ENCODE data around the gene EHD1. TPM values are rescaled to one million over a fixed set of nuclear protein-coding genes. Genes with fewer than 3 reads are reported as not detected.
A peak's percentile ranks its signal among the peaks of the same experiment; 100 is the strongest.

The EHD1 gene
- total RNA-seq, 4 donors from 2014 or later, result 67.9 to 202 (median 116) TPM

- WGBS, 2 donors (ENCODE audit: low coverage in 1 of 2), result 76% methylated on average over 19 of the region's 19 CpGs; no CpG with 5 or more reads in 1 of the 2 donors
- no peak for DNase-seq
- intact Hi-C loops (cut with DNase I; ENCODE audit: low total_unique reads), result loop anchor here (5.0 kb wide), 1 partner anchor 48 kb away; no protein-coding TSS in a partner anchor
- Histone ChIP-seq H3K9me3 (no peaks in the 10 kb centered on the region), H3K4me1 (peaks cover 34 to 79% (median 50%) of the 10 kb centered on the region in 4 donors), H3K36me3 (no peaks in the 10 kb centered on the region), H3K27ac (peak overlapping the region; percentile 66 to 96 (median 94)), H3K4me3 (no peak overlapping the region), H3K27me3 (no peaks in the 10 kb centered on the region)
- in situ Hi-C loops (cut with MboI; ENCODE audit: low pct_ligation_motif_present in 1 of 4, low pct_unique_long_range_greater_than_20kb in 1 of 4, low sequenced_read_pairs in 3 of 4), result loop anchor here (5.0 to 10.0 kb wide), 3 partner anchors 33 to 45 kb away; no protein-coding TSS in a partner anchor
- TF ChIP-seq POLR2A (IDR thresholded peaks at IDR 0.05), result no peak
- TF ChIP-seq POLR2AphosphoS5 (IDR thresholded peaks at IDR 0.05), result no peak
- TF ChIP-seq CTCF (IDR thresholded peaks at IDR 0.05), result no peak
- TF ChIP-seq EP300 (IDR thresholded peaks at IDR 0.05; ENCODE audit: low read depth), result no peak
Observed at GRCh38 chr11:64849598-64850356, 28.6 kb downstream of the EHD1 start.

- TF ChIP-seq POLR2AphosphoS5 (IDR thresholded peaks at IDR 0.05), result peak in 2 of 3 donors; percentile 35 to 71
- peak in 3 of 5 experiments; percentile 18 to 61 (median 24) for TF ChIP-seq CTCF (IDR thresholded peaks at IDR 0.05)
- no peak for TF ChIP-seq EP300 (IDR thresholded peaks at IDR 0.05; ENCODE audit: low read depth)
- TF ChIP-seq POLR2A (IDR thresholded peaks at IDR 0.05), result peak; percentile 40
- Histone ChIP-seq H3K27me3 (no peaks in the 10 kb centered on the region), H3K4me1 (peaks cover 26 to 73% (median 46%) of the 10 kb centered on the region in 4 donors), H3K27ac (peak overlapping the region; percentile 66 to 96 (median 94)), H3K9me3 (no peaks in the 10 kb centered on the region), H3K4me3 (no peak overlapping the region), H3K36me3 (no peaks in the 10 kb centered on the region)
- in situ Hi-C loops (cut with MboI; ENCODE audit: low pct_ligation_motif_present in 1 of 4, low pct_unique_long_range_greater_than_20kb in 1 of 4, low sequenced_read_pairs in 3 of 4), result loop anchor here (5.0 to 10.0 kb wide), 3 partner anchors 33 to 46 kb away; no protein-coding TSS in a partner anchor
- intact Hi-C loops (cut with DNase I; ENCODE audit: low total_unique reads), result loop anchor here (5.0 kb wide), 1 partner anchor 48 kb away; no protein-coding TSS in a partner anchor
- 75% methylated on average over 16 of the region's 16 CpGs; no CpG with 5 or more reads in 1 of the 2 donors for WGBS, 2 donors (ENCODE audit: low coverage in 1 of 2)
- peak; percentile 89 for DNase-seq
Observed at GRCh38 chr11:64848826-64849597, 29.4 kb downstream of the EHD1 start.

GRCh38 chr11:64848214-64848825 is 30.1 kb downstream of the EHD1 start:
- in situ Hi-C loops (cut with MboI; ENCODE audit: low pct_ligation_motif_present in 1 of 4, low pct_unique_long_range_greater_than_20kb in 1 of 4, low sequenced_read_pairs in 3 of 4), result loop anchor here (5.0 to 10.0 kb wide), 3 partner anchors 34 to 46 kb away; no protein-coding TSS in a partner anchor

More at GRCh38 chr11:64848214-64848825, 30.1 kb downstream of the EHD1 start:
- 74% methylated on average over 6 of the region's 6 CpGs; no CpG with 5 or more reads in 1 of the 2 donors for WGBS, 2 donors (ENCODE audit: low coverage in 1 of 2)
- no peaks in the 10 kb centered on the region for H3K9me3 ChIP-seq
- peak overlapping the region; percentile 66 to 96 (median 94) for H3K27ac ChIP-seq
- no peaks in the 10 kb centered on the region for H3K36me3 ChIP-seq
- intact Hi-C loops (cut with DNase I; ENCODE audit: low total_unique reads), result loop anchor here (5.0 kb wide), 1 partner anchor 49 kb away; no protein-coding TSS in a partner anchor
- DNase-seq, result no peak
- H3K27me3 ChIP-seq, result no peaks in the 10 kb centered on the region
- H3K4me1 ChIP-seq, result peaks cover 26 to 67% (median 44%) of the 10 kb centered on the region in 4 donors
- no peak for TF ChIP-seq POLR2AphosphoS5 (IDR thresholded peaks at IDR 0.05)
- no peak for TF ChIP-seq POLR2A (IDR thresholded peaks at IDR 0.05)
- TF ChIP-seq CTCF (IDR thresholded peaks at IDR 0.05), result no peak
- no peak for TF ChIP-seq EP300 (IDR thresholded peaks at IDR 0.05; ENCODE audit: low read depth)
- no peak overlapping the region for H3K4me3 ChIP-seq
